Sigmoid colon (tissue), 7 donors: ENCODE measurements around the gene DENND4A. TPM values are rescaled to one million over a fixed set of nuclear protein-coding genes. Genes with fewer than 3 reads are reported as not detected.

ENCODE experiments used
- DNase-seq: peaks from one replicate; pipeline ENCODE4 v3.0.0-alpha.2; 2019
- H3K27ac ChIP-seq, 4 donors: fragments of 200-600 bp; sonication (generic); one replicate each; pipeline ENCODE4 v1.5.1; 2016 to 2019; ENCODE audit warnings: mild to moderate bottlenecking in 1 of 4
- H3K27me3 ChIP-seq, 3 donors: fragments of 200-600 bp; sonication (generic); one replicate each; pipeline ENCODE4 v1.5.1; 2019; ENCODE audit warnings: mild to moderate bottlenecking in 1 of 3
- H3K36me3 ChIP-seq, 4 donors: fragments of 200-600 bp; sonication (generic); one replicate each; pipeline ENCODE4 v1.5.1; 2016 to 2019
- H3K4me1 ChIP-seq, 4 donors: fragments of 200-600 bp; sonication (generic); one replicate each; pipeline ENCODE4 v1.5.1; 2017 to 2019
- H3K4me3 ChIP-seq, 4 donors: fragments of 200-600 bp; sonication (generic); one replicate each; pipeline ENCODE4 v1.5.1; 2017 to 2019; ENCODE audit warnings: mild to moderate bottlenecking in 2 of 4, moderate library complexity in 1 of 4
- H3K9me3 ChIP-seq, 4 donors: fragments of 200-600 bp in 3 of 4; sonication (generic) in 3 of 4; one replicate each; pipeline versions ENCODE4 v1.5.1 to v1.6.1; 2013 to 2019
- CTCF ChIP-seq, 4 experiments: fragments of 450-650 bp in 3 of 4; fragments of 200-600 bp in 1 of 4; IDR thresholded peaks; one replicate each; pipeline ENCODE4 v1.5.1; 2016 to 2019; ENCODE audit warnings: antibody characterized with exemption in 4 of 4, mild to moderate bottlenecking in 3 of 4, moderate library complexity in 2 of 4
- EP300 ChIP-seq, 4 donors: sonication (generic); formaldehyde crosslinking; IDR thresholded peaks; one replicate each; pipeline ENCODE4 v1.6.1; 2017; ENCODE audit warnings: antibody characterized with exemption in 4 of 4
- POLR2A ChIP-seq, 2 donors: fragments of 450-650 bp; IDR thresholded peaks; one replicate each; pipeline ENCODE4 v1.6.1; 2016; ENCODE audit warnings: antibody characterized with exemption in 2 of 2, mild to moderate bottlenecking in 2 of 2, moderate library complexity in 2 of 2
- POLR2AphosphoS5 ChIP-seq, 4 donors: sonication (generic); formaldehyde crosslinking; IDR thresholded peaks; one replicate each; pipeline ENCODE4 v1.6.1; 2017; ENCODE audit warnings: antibody characterized with exemption in 4 of 4
- WGBS, 2 donors: extraction: QIAGEN DNeasy Blood & Tissue Kit; methylation state at CpG; one replicate each; pipeline ENCODE4 v1.1.7; 2013; 5-methylcytosine and 5-hydroxymethylcytosine counted together
- intact Hi-C: fragments of 100-400 bp; cut with DNase I; formaldehyde crosslinking; loops from one replicate; pipeline ENCODE4 v1.15.1; 2023
- polyA plus RNA-seq, 3 donors: library from polyadenylated mRNA; stranded (reverse); fragments of 200-250 nt; gene quantifications; one replicate each; pipeline ENCODE4 v1.2.3, GENCODE V29; 2013
- total RNA-seq, 4 donors: library from RNA; depleted of rRNA; stranded (reverse); fragments of >200 nt; gene quantifications; one replicate each; pipeline ENCODE4 v1.1.0, GENCODE V29; 2016
- donor health status: healthy with polysubstance abuse.
- donor health status: Bipolar disorder and iron deficiency.
- donor health status: healthy.

DENND4A gene
- total and polyA plus RNA-seq, 7 donors = 2.4 to 46.1 (median 29.3) TPM

GRCh38 chr15:65650312-65651041 is 141.6 kb downstream of the DENND4A start:
- H3K27ac ChIP-seq = no peak overlapping the region
- intact Hi-C loops = no loop called here
- 94 to 95% methylated on average over 12 of the region's 12 CpGs for WGBS, 2 donors
- no peaks in the 10 kb centered on the region for H3K9me3 ChIP-seq
- H3K27me3 ChIP-seq = no peaks in the 10 kb centered on the region
- H3K36me3 ChIP-seq = peaks cover 0 to 11% (median 2%) of the 10 kb centered on the region in 4 donors
- no peak for TF ChIP-seq POLR2A (IDR thresholded peaks at IDR 0.05)
- H3K4me3 ChIP-seq = no peak overlapping the region
- no peaks in the 10 kb centered on the region for H3K4me1 ChIP-seq
- DNase-seq = no peak

DNA sequence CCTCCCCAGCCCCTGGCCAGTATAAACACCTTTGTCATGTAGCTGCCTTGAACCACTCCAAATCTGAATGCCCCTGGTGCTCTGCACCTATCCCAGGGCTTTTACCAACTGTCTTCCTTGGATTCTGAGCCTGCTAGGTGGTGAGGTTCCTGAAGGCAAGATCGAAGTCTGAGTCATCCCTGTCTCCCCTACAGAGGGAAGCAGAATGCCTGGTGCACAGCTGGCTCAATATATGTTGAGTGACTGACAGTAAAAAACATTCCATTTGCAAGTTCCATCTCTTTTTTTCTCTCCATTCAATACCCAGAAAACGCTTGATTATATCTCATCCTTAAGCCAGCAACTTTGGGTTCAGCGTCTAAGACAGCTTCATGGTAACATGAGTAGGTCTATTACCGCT is 145.6 kb downstream of the DENND4A start:
- H3K4me1 ChIP-seq = no peaks in the 10 kb centered on the region
- TF ChIP-seq POLR2AphosphoS5 (IDR thresholded peaks at IDR 0.05) = no peak
- TF ChIP-seq POLR2A (IDR thresholded peaks at IDR 0.05) = no peak
- no peak for TF ChIP-seq EP300 (IDR thresholded peaks at IDR 0.05)
- no peak for TF ChIP-seq CTCF (IDR thresholded peaks at IDR 0.05)
- H3K36me3 ChIP-seq = no peaks in the 10 kb centered on the region
- intact Hi-C loops = no loop called here
- H3K27ac ChIP-seq = no peak overlapping the region
- no peak overlapping the region for H3K4me3 ChIP-seq
- no peak for DNase-seq
- 94 to 99% methylated on average over 4 of the region's 4 CpGs for WGBS, 2 donors
- no peaks in the 10 kb centered on the region for H3K27me3 ChIP-seq
- H3K9me3 ChIP-seq = no peaks in the 10 kb centered on the region

DNA sequence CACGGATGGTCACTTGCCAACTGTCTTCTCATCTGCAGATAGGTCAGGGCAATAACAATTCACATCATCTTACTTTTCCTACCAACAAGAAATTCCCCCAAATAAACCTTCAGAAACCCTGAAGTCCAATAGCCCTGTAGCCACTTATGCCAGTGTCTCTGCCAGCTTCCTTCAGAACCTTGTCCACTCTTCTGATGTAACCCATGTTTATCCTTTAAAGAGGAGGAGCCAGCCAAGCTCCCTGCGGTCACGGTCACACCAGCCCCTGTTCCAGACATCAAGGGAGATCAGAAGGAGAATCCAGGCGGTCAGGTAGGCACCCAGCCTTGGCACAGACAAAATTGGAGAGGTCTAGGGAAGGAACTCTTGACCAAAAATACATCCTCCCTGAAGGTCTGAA is 146.7 kb downstream of the DENND4A start:
- Histone ChIP-seq H3K27ac (no peak overlapping the region), H3K36me3 (no peaks in the 10 kb centered on the region), H3K9me3 (no peaks in the 10 kb centered on the region), H3K4me3 (no peak overlapping the region), H3K4me1 (no peaks in the 10 kb centered on the region), H3K27me3 (no peaks in the 10 kb centered on the region)
- 94% methylated on average over 4 of the region's 4 CpGs for WGBS, 2 donors
- no peak for DNase-seq
- TF ChIP-seq CTCF (IDR thresholded peaks at IDR 0.05) (no peak), EP300 (IDR thresholded peaks at IDR 0.05) (no peak), POLR2A (IDR thresholded peaks at IDR 0.05) (no peak), POLR2AphosphoS5 (IDR thresholded peaks at IDR 0.05) (no peak)
- intact Hi-C loops = no loop called here

DNA sequence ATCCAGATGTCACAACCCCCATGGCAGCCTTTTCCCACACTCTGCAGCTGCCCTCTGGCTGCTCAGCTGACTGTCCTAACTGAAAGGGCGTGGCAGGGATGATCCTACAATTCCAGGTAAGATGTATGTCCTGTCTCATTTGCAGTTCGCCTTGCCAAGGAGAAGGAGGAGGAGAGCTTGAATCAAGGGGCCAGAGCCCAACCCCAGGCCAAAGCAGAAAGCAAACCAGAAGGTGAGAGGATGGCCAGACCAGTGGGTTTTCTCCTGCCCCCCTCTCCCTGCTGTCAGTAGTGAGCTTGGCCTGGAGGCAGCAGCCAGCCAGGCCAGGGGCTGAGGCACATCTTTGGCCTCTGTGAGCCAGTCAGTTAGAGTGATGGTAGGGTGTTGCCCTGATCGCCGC is 147.8 kb downstream of the DENND4A start:
- DNase-seq = no peak
- no peaks in the 10 kb centered on the region for H3K9me3 ChIP-seq
- TF ChIP-seq EP300 (IDR thresholded peaks at IDR 0.05) = no peak
- TF ChIP-seq CTCF (IDR thresholded peaks at IDR 0.05) = no peak
- TF ChIP-seq POLR2AphosphoS5 (IDR thresholded peaks at IDR 0.05) = no peak
- TF ChIP-seq POLR2A (IDR thresholded peaks at IDR 0.05) = no peak
- H3K27ac ChIP-seq = no peak overlapping the region
- no peak overlapping the region for H3K4me3 ChIP-seq
- intact Hi-C loops = no loop called here
- peaks cover 0 to 1% (median 0%) of the 10 kb centered on the region in 4 donors for H3K4me1 ChIP-seq
- WGBS, 2 donors = 92 to 95% methylated on average over 4 of the region's 4 CpGs
- H3K36me3 ChIP-seq = no peaks in the 10 kb centered on the region
- H3K27me3 ChIP-seq = no peaks in the 10 kb centered on the region

DNA sequence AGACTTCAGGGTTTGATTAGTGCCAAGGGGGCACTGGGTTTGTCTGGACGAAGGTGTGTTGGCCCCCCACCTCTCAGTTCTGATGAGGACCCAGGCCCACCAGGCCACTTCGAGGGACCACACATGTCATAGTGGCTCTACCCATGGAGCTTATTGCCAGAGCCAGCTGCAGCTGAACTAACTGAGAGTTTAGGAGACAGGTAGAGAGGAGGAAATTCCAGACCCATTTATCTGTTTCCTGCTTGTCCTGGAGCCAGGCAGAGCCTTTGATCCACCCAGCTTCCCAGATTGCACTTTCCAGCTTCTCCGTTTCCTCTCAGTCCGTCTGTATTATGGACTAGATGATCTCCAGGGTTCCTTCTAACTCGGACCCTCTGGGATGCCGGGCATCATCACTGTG is 149.5 kb downstream of the DENND4A start:
- Histone ChIP-seq H3K9me3 (no peaks in the 10 kb centered on the region), H3K27ac (no peak overlapping the region), H3K36me3 (no peaks in the 10 kb centered on the region), H3K4me3 (no peak overlapping the region), H3K27me3 (no peaks in the 10 kb centered on the region), H3K4me1 (peaks cover 0 to 8% (median 5%) of the 10 kb centered on the region in 4 donors)
- 23 to 68% methylated on average over 6 of the region's 6 CpGs for WGBS, 2 donors
- intact Hi-C loops = no loop called here
- no peak for DNase-seq
- TF ChIP-seq POLR2AphosphoS5 (IDR thresholded peaks at IDR 0.05) (no peak), POLR2A (IDR thresholded peaks at IDR 0.05) (no peak), CTCF (IDR thresholded peaks at IDR 0.05) (no peak)
